ENCODE measurements around the gene MDM1.

The MDM1 gene

DNA sequence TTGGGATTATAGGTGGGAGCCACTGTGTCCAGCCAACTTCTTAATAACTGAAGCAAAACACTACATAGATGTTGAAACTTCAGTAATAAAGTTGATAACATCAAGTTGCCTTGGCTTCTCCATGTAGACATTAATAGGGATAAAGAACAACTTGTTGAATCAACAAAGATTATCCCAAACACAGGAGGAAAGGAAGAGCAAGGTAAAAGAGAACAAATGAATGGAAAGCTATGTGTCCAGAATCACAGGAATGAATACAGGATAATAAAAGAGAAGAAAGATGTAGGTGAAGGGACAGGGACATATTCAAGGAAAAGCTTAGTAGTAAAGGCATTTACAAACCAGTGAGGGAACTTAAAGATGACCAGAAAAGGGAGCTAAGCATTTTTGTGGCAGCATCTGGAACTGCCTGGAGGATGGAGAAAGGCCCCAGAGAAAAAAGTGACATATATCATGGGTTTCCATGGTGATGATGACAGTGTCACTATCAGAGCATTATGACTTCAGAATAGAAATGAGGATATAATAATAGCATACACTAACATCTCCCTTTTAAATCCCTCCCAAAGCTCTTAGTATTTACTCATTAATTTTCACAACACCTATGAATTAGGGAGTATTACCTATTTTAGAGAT is 24.0 kb upstream of the MDM1 start:
- DNase-seq = peak; percentile 47

DNA sequence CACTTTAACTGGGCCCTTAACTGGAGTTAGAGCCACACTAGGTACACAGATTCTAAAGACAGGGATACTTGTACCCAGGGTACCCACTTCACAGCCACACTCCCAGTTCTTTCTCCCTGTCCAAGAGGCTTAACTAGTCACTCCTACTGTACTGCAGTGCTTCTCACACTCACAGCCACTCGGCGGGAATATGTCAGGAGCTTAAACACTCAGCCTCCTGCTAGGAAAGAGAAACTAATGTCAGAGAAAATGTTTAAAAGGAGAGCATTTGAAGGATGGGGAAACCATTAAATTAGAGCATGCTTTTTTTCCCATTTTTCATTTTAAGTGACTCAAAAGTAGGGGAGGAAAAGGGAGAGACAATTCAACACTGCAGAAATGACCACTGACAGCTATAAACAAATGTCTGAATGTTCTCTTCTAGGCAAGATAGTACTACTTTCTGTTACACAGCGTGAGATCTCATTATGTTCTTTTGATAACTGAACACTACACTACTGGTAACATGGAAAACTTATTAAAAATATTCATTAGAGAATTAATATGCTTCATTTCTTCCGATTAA is 22.9 kb upstream of the MDM1 start:
- DNase-seq = no peak

DNA sequence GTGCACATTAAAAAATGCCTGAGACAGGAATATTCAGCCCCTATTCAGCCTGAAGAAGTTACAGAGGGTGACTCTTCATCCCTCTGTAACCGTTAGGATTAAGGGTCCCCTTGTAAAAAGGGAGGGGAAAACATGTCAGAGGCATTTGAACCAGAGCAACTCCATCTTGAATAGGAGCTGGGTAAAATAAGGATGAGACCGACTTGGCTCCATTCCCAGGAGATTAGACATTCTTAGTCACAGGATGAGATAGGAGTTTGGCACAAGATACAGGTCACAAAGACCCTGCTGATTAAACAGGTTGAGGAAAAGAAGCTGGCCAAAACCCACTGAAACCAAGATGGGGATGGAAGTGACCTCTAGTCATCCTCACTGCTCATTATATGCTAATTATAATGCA is 19.9 kb upstream of the MDM1 start:
- no peak for DNase-seq

DNA sequence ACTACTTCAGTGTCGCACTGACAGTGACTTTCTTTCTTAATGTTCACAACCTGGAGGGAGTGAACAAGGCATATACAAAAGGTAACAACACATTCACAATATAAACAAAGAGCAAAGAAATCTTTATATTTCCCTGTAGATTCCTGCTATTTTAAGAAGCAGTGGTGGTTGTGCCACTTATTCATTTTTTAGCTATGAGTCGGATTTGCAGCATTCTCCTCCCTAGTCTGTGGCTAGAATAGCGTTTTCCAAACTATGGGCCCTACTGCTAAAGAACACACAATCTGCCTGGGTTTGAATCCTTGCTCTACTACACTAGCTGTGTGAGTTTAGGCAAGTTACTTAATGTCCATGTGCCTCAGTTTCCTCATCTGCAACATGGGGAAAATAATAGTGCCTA is 18.6 kb upstream of the MDM1 start:
- DNase-seq = no peak

DNA sequence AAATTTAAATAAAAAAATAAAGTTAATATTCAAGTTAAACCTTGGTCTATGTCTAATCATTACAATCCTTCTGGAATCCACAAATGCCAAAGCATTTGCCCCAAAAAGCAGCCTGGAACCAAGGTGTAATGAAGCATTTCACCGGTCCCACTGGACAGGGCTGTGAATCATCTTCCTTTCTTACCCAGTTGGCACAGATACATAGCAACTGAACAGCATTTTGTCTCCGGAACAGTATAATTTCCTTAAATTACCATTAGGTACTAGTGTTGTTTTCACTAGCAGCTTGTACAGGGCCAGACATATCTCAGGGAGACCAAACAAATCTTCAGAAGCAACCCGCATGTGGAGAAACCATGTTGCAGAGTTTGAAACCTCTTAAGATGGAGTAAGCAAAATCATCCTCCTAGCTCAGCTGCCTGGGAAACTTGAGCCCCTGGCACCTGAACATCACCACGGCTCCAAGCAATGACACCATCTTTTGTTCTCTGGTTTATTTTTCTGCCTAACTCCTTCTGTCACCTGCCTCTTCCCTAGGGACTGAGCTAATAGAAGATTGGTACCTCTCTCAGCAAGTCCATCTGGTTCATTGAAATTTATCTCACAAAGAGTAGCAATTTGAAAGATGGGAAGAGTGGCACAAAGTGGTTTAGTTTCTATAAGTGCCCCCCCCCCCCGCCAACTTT is 17.9 kb upstream of the MDM1 start:
- DNase-seq = no peak

DNA sequence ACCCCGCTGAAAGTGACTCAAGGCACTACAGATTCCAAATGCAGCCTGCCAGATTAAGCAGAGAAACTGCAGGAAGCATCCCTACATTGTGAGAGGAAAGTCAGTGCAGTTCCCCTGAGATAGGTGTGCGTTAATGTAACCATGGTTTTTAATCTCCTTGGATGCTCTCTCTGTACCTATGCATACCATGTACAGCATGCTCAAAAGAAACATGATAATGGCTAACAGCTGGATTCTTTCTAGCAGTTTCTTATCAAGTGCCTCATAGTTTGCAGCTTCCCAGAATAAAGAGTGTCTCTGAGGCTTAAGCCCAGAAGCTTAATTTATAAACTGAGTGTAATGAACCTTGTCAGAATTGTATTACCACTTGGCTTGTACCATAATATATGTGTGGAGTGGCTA is 17.1 kb upstream of the MDM1 start:
- no peak for DNase-seq

DNA sequence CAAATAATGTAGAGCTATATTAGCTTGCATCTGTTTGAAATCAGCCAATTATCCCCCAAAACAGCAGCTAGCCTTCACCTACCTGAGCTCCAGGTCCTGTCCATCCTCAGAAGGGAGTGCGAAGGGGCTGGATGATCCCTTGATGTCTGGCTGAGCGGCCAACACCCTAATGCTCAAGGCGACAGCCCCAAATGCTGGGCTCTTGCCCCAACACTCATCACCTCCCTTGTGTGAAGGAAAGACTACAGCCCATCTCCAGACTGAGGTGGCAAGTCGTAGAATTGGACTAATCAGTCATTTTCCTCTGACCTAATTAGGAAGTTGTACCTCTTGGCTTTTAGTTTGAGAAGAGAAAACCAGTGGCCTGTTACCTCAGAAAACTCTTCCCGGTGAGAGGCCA is 16.3 kb upstream of the MDM1 start:
- no peak for DNase-seq

DNA sequence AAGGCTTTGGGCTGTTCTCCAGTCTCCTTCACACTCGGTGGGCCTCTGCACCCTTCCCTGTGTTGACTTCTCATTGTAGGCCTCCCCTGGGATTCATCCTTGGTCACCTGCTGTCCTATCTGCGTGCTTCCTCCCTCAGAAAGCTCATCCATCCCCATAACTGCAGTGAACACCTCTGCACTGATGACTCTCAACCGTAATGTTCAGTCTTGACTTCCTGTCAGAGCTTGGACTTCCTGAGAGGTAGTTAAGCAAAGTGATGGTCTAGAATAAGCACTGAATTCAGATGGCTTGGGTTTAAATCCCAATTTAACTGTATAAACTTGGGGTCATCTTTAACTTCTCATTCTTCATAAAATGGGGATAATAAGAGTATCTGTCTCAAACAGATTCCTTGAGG is 13.6 kb upstream of the MDM1 start:
- no peak for DNase-seq

DNA sequence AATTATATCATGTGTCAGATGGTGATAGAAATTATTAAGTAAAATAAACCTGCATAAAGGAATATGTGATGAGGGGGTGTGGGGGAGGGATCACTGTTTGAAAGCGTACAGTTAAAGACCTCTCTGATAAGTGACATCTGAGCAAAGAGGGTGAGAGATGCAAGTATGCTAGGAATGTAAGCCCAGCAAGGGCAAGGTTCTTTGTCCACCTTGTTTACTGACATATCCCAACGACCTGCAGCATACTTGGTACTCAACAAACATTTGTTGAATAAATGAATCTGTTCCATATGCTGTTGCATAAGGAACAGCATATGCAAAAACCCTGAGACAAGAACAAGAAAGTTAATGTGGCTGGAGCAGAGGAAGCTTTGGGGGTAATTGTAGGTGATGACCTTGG is 12.0 kb upstream of the MDM1 start:
- DNase-seq = no peak

DNA sequence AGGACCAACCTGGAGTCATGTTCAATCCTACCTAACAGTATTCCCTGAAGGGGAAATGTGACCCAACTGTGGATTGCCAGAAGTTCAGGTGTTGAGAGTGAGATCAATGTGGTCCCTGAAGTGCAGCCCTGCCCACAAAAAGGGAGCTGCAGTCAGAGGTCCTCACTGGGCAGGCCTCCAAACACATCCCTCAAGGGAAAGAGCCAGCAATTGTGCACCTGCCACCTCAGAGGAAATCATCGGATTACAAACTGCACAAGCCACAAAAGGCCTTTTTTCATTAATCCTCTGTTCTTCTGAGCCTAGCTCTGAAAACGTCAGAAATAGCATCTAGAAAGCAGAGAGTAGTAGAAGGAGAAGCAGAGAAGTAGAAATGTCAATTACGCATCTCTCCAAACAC is 10.8 kb upstream of the MDM1 start:
- DNase-seq = no peak

DNA sequence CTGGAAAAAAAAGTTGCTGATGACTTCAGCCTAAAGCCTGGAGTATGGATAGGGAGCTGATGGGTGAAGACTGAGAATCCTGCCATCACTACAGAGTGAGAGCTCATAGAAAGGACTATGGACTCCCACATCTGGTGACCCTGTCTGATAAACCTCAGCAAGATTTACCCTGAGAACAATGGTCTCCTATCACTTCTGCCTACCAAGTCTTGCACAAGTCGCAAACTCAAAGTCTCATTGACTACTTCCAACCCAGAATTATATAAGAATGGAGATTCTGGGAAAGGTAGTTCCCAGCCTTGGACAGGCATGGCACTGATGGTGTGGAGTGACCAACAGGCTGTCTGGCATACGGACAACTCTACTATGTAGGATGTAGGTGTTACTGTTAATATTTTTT is 9.7 kb upstream of the MDM1 start:
- no peak for DNase-seq

DNA sequence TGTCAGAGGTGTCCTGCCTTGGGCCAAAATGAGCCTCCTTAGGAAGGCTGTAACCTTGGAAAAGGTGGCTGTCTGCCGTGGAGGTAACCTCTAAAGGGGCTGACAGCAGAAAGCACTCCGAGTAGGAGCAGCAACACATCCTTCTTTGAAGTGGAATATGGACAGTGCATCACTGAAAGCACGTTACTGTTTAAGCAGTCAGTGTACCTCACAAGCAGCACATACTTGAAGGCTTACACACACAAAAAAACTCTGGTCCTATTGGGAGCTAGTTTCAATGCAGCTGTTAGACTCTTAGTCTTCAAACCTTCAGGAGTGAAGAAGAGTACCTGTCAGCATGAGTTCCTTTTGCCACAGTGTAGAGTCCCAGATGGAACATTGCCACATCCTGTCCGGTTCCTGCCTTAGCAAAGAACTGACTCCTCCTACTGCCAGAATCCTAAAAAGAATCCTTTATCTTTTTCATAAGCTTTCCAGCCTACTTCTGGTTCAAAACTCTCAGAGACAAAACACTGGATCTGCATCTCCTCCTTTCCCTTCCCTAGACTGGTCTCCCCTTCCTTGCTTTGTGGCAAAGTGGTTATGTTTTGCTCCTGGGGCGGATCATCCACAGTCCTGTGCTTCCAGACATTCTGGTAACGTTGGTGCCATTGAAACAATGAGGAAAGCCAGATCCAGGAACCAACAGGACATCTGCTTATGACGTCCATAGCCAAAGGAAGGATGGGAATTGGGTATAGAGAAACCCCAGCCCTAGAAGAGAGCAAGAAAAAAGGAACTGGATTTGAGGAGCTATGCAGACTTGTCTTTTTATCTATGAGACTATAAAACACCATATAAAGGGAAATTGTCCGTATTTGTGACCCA is 8.5 kb upstream of the MDM1 start:
- no peak for DNase-seq

DNA sequence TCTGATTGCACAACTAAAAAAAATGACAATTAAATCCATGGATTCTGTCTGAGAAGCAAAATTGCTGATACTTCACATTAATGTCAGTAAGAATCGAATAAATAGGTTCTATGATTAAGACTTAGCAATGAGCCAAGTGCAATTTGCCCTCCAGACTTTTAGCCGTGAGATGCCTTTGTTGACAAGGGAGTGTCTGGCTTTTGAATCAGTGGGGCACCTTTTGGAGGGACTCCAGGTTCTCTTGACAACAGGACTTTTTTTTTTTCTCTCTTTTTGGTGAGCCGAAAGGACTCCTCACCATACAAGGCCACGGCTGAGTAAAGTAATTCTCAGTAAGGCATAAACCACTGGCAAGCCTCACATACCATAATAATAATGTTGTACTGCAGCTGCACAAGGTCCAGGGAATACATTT is 4.7 kb upstream of the MDM1 start:
- DNase-seq = no peak

DNA sequence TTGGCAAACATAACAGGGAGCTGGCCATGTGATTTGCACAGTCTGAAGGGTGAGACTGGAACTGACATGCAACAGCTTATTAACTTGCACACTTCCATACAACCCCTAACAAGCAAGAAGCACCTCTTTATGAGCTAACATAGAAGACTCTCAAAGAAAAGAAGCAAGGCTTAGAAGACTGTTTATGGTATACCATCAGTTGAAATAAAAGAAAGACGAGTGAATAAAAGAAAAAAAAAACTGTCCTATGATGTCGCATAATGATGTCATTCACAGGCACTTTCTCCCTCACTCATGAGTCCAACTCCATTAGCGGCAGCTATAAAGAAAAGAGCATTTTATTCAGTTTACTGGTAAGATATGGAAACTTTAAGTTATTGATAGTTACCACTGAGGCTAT is 3.3 kb upstream of the MDM1 start:
- DNase-seq = no peak

DNA sequence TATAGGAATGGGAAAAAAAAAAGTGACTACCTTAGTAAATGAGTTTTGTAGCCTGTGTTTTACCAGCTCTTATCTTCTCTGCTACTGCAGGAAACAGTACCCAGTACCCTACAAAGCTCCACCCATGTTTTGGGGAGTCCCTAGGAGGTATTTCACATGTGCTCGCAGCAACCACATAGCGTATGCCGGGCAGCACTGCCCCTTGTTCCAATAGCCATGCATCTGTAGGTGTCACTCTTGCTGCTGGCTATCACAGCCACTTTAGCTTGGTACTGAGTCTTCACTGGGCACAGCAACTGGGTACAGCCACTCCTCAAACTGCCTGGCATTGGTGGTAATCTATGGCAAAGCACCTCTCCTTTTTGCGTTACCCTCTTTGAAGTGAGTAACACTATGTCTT is 2.0 kb upstream of the MDM1 start:
- DNase-seq = peak; percentile 32

DNA sequence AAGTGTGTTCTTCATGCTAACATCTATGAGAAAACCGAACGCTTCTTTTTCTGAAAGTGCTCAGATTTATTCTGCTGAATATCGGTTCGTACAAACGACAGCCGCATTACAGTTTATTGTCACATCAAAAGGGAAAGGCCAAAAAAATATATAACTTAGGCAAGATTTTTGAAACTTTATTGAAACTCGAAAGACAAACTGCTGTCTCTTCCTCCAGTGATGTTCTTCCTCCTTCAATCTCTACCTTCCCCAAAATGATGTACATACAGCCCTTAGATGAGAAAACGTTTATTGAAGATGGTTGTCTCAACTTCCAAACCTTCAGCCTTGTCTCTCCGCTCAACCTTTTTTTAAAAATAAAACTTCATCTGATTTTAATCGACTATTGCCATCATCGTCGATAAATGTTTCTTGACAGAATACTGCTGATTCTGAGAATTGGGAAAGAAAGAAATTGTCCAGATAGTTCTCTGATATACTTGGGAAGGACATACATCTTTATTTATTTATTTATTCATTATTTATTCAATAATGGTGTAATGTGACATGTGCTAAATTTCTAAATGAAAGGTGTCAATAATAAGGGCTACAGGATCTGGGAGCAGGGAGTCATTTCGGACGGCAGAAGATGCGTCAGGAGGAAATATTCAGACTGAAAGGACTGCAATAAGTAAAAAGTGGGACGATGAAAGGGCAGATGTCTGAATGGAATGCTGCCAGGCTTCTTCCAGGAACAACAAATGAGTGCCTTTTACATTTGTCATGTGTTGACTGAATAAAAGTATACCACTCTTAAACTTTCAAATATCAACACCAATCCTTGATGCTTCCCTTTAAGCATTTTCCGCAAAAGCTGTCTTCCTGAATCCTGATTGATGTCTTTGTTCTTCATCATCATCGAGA is 817 bp upstream of the MDM1 start:
- no peak for DNase-seq

DNA sequence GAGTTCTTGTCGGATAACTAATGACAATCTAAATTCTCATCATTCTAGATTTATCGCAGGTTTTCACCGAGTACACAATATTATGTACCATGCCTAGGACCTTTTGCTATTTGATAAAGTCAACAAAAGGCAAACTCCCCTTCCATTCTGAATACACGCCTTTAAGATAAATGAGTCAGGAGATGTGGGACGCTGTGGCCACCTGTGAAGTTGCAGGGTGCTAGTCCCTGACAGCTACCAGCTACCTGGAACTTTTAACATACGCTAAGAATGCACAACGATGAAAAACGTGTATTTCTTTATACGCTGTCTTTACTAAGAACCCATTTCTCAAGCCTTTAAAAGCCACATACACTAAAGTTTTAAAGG is 678 bp downstream of the MDM1 start:
- DNase-seq = no peak

DNA sequence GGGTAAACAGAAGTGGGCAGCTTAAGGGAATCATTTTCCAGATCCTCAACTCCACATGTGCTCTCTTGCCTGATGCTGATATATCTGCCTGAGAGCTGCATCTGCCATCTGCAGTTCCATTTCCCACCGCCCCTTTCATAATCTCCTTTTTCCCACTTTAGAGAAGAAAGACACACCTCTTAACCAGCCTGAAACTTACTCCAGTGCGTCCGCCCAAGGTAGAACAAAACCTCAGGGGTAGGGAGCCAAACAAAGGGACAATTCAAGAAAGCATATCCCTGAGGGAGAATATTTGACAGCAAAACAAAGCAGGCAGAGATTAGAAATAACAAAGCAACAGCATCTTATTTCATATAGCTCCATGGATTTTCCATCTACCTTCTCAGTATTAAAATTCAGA is 4.3 kb downstream of the MDM1 start:
- DNase-seq = no peak

DNA sequence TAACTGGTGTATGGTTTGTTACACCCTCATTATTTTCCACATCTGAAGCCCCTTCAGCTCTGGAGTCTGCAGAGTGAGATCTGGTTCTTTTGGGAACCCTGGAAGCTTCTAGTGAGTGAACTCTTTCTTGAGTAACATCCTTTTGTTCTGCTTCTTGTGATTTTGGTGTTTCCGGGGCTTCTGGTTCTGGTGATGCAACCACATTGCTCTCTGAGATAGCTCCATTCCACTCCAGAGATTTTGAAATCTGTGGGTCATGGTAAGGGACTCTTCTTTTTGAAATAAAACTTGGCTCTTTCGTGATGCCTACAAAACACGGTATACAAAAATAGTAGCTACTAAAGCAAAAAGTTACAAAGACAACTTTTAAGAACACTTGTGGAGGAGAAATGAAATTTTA is 5.4 kb downstream of the MDM1 start:
- peak; percentile 74 for DNase-seq

DNA sequence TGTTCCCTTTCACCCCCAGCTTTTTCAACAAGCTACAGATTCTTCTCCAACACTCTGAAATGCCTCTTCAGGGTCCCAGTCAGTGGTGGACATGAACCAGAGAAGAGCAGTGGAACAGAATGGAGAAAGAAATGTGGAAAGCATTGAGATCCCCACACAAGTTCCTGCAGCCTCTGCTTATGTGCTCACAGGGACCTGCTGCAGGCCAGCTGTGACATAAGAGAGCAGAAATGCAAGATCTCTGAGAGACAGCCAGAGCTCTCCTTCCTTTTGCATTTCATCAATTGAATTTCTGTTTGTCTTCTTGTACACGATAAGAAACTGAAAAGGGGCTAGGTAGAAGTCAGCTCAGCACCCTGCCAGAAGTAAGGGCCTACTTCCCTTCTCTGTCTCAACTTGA is 6.2 kb downstream of the MDM1 start:
- DNase-seq = no peak

DNA sequence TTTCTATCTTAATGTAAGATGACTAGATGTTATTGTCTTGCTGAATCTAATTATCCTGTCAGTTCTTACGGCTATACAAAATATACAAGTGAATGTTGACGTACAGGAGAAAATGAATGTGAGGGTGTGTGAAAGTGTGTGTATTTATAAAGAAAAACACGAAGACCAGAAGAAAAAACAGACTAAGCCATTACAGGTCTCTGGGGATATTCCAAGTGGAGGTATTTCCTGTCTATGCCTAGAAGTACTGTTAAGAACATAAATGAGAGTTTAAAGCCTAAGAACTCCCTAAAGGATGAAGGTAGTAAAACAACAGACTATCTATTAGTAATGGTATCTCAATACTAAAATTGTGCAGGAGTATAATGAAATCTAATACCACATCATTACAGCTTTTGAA is 7.6 kb downstream of the MDM1 start:
- no peak for DNase-seq

DNA sequence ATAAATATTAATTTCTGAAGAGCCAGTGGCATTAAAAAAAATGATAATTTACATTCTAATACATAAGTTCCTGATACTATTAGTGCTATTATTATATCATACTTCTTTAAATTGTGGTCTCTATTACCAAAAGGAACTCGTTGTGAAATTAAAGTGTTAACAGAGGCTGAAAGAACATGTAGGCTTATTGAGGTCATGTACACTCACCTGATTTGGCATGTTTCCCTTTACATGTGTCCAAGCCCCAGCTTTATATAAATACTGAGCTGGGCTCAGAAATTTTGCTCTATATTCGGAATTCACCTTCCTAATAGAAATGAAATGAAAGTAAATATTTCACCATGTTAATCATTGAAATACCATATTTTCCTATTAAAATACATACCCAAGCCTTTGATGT is 11.0 kb downstream of the MDM1 start:
- DNase-seq = no peak
